SU-DHL-6 (cell line): ENCODE data around the gene PPM1H.

Experiments
- H2AFZ ChIP-seq: fragments of 200-600 bp; sonication (generic); 2 replicates; pipeline ENCODE4 v1.6.1; 2014; ENCODE audit warnings: low read depth, mild to moderate bottlenecking, moderate library complexity, mixed read lengths, antibody characterized with exemption, low read length; ENCODE audit not compliant: severe bottlenecking
- H3F3A ChIP-seq: fragments of 200-600 bp; shearing (Covaris generic); 2 replicates; pipeline ENCODE4 v1.6.0; 2016; ENCODE audit warnings: antibody characterized with exemption, mild to moderate bottlenecking; ENCODE audit not compliant: insufficient read depth
- H3K27ac ChIP-seq: fragments of 200-600 bp; sonication (generic); 2 replicates; pipeline ENCODE4 v1.5.1; 2016; ENCODE audit warnings: low read depth, mild to moderate bottlenecking, low read length, moderate library complexity, mixed read lengths
- H3K27me3 ChIP-seq: fragments of 200-600 bp; sonication (generic), shearing (Covaris generic); 2 replicates; pipeline ENCODE4 v1.6.0; 2014; ENCODE audit warnings: mild to moderate bottlenecking, low read length
- H3K36me3 ChIP-seq: fragments of 200-600 bp; sonication (generic); 2 replicates; pipeline ENCODE4 v1.6.1; 2014; ENCODE audit warnings: mild to moderate bottlenecking, low read length, mixed read lengths
- H3K4me2 ChIP-seq: fragments of 300-600, 200-600 bp; shearing (Covaris generic), sonication (generic); 2 replicates; pipeline ENCODE4 v1.6.0; 2014; ENCODE audit warnings: low read length, low read depth, mild to moderate bottlenecking; ENCODE audit not compliant: poor library complexity, severe bottlenecking
- H3K4me3 ChIP-seq: fragments of 200-600 bp; sonication (generic); 2 replicates; pipeline ENCODE4 v1.5.1; 2014; ENCODE audit warnings: antibody characterized with exemption, low read length, mild to moderate bottlenecking, mixed read lengths; ENCODE audit not compliant: insufficient read depth, poor library complexity, severe bottlenecking
- H3K79me2 ChIP-seq: fragments of 200-600 bp; sonication (generic); 2 replicates; pipeline ENCODE4 v1.6.1; 2014; ENCODE audit warnings: mild to moderate bottlenecking, low read length, moderate library complexity; ENCODE audit not compliant: insufficient read depth
- H3K9ac ChIP-seq: fragments of 200-600 bp; sonication (generic); 2 replicates; pipeline ENCODE4 v1.7.0; 2014; ENCODE audit warnings: mild to moderate bottlenecking, low read length
- H3K9me2 ChIP-seq: fragments of 200-600 bp; sonication (generic); replicated peaks from 2 replicates; pipeline ENCODE4 v1.6.1; 2014; ENCODE audit warnings: low read length; ENCODE audit not compliant: insufficient read depth
- H3K9me3 ChIP-seq: fragments of 200-600 bp; sonication (generic); 2 replicates; pipeline ENCODE4 v1.6.1; 2014; ENCODE audit warnings: low read length, mixed read lengths; ENCODE audit not compliant: insufficient read depth
- H4K20me1 ChIP-seq: fragments of 200-600 bp; sonication (generic); 2 replicates; pipeline ENCODE4 v1.6.1; 2014; ENCODE audit warnings: low read depth, mild to moderate bottlenecking, antibody characterized with exemption, low read length, moderate library complexity, mixed read lengths
- EZH2phosphoT487 ChIP-seq: fragments of 200-600 bp; sonication (generic), shearing (Covaris generic); conservative IDR thresholded peaks from 2 replicates; pipeline ENCODE4 v1.6.1; 2018; ENCODE audit warnings: mild to moderate bottlenecking, antibody characterized with exemption, low read length, moderate library complexity, mixed read lengths
- TF ChIP-seq, protein P1 (sequence below): fragments of 200-600 bp; sonication (generic); IDR thresholded peaks from one replicate; pipeline ENCODE4 v1.5.1; 2017; ENCODE audit warnings: antibody characterized with exemption, mild to moderate bottlenecking, low read length, moderate library complexity; ENCODE audit not compliant: insufficient read depth, poor library complexity, severe bottlenecking

Gene PPM1H

DNA sequence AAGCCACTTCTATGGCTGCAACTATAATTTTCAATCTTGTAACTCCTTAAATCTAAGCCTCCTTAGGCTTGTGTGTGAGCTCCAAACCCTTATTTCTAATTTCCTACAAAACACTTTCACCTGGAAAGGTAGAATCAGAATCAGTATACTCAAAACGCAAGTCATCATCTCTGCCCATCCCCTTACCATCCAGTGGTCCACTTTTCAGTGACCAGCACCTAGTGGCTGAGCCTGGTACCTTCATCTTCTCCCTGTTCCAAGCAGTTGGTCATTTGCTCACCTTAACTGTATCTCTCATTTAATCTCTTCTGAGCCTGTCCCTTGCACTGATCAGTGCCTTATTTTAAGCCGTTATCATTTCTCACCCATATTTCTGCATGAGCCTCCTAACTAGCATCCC, 107.9 kb downstream of the PPM1H start:
- Histone ChIP-seq H3K9me3 (no peaks in the 10 kb centered on the region), H3K27me3 (no peaks in the 10 kb centered on the region), H3F3A (no peaks in the 10 kb centered on the region), H3K79me2 (no peaks in the 10 kb centered on the region), H3K9me2 (no peaks in the 10 kb centered on the region), H3K9ac (no peak overlapping the region), H2AFZ (no peak overlapping the region), H3K4me2 (no peak overlapping the region), H3K4me3 (no peak overlapping the region), H4K20me1 (no peaks in the 10 kb centered on the region), H3K36me3 (no peaks in the 10 kb centered on the region), H3K27ac (no peak overlapping the region)
- TF ChIP-seq EZH2phosphoT487 = no peak
- TF ChIP-seq, protein P1, sequence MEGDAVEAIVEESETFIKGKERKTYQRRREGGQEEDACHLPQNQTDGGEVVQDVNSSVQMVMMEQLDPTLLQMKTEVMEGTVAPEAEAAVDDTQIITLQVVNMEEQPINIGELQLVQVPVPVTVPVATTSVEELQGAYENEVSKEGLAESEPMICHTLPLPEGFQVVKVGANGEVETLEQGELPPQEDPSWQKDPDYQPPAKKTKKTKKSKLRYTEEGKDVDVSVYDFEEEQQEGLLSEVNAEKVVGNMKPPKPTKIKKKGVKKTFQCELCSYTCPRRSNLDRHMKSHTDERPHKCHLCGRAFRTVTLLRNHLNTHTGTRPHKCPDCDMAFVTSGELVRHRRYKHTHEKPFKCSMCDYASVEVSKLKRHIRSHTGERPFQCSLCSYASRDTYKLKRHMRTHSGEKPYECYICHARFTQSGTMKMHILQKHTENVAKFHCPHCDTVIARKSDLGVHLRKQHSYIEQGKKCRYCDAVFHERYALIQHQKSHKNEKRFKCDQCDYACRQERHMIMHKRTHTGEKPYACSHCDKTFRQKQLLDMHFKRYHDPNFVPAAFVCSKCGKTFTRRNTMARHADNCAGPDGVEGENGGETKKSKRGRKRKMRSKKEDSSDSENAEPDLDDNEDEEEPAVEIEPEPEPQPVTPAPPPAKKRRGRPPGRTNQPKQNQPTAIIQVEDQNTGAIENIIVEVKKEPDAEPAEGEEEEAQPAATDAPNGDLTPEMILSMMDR = no peak

GRCh38 chr12:62817556-62818271, 117.2 kb downstream of the PPM1H start:
- Histone ChIP-seq H3K36me3 (no peaks in the 10 kb centered on the region), H3K4me3 (no peak overlapping the region), H2AFZ (no peak overlapping the region), H3K9me2 (no peaks in the 10 kb centered on the region), H3K9me3 (no peaks in the 10 kb centered on the region), H4K20me1 (no peaks in the 10 kb centered on the region), H3F3A (no peaks in the 10 kb centered on the region), H3K27ac (no peak overlapping the region), H3K4me2 (no peak overlapping the region), H3K9ac (no peak overlapping the region), H3K79me2 (no peaks in the 10 kb centered on the region), H3K27me3 (no peaks in the 10 kb centered on the region)
- TF ChIP-seq, protein P1 = no peak
- TF ChIP-seq EZH2phosphoT487 = no peak

GRCh38 chr12:62814243-62814642, 120.7 kb downstream of the PPM1H start:
- Histone ChIP-seq H3K79me2 (no peaks in the 10 kb centered on the region), H3K36me3 (no peaks in the 10 kb centered on the region), H3K27ac (no peak overlapping the region), H4K20me1 (no peaks in the 10 kb centered on the region), H3K9ac (no peak overlapping the region), H2AFZ (no peak overlapping the region), H3K4me3 (no peak overlapping the region), H3K27me3 (no peaks in the 10 kb centered on the region), H3K9me2 (no peaks in the 10 kb centered on the region), H3F3A (no peaks in the 10 kb centered on the region), H3K9me3 (no peaks in the 10 kb centered on the region), H3K4me2 (no peak overlapping the region)
- TF ChIP-seq, protein P1 = no peak
- no peak for TF ChIP-seq EZH2phosphoT487
